K562 (cell line): Measurements from ENCODE around the gene BBLN. TPM values are rescaled to one million over a fixed set of nuclear protein-coding genes. Genes with fewer than 3 reads are reported as not detected.

ENCODE experiments used
- ARID2 ChIP-seq: fragments of 450-650 bp; IDR thresholded peaks from 2 replicates; pipeline ENCODE4 v1.6.1; 2017; ENCODE audit warnings: antibody characterized with exemption, mild to moderate bottlenecking
- ERF ChIP-seq: fragments of 450-650 bp; formaldehyde crosslinking; IDR thresholded peaks from 2 replicates; pipeline ENCODE4 v1.4.0; 2020; ENCODE audit warnings: mild to moderate bottlenecking, mixed read lengths
- TEAD4 ChIP-seq, 2 experiments: sonication (generic) in 1 of 2; formaldehyde crosslinking in 1 of 2; IDR thresholded peaks; 2 replicates each; pipeline versions ENCODE4 v1.6.1 to v1.8.0; 2012 to 2022; ENCODE audit warnings: borderline replicate concordance in 1 of 2, inconsistent platforms in 1 of 2, low read length in 1 of 2, mild to moderate bottlenecking in 1 of 2, missing genetic modification reagents in 1 of 2
- TOE1 ChIP-seq, 2 experiments: fragments of 450-650 bp in 1 of 2; sonication (generic) in 1 of 2; formaldehyde crosslinking in 1 of 2; IDR thresholded peaks; 2 replicates each; pipeline versions ENCODE4 v1.7.1 to v1.8.0; 2016 to 2022; ENCODE audit warnings: borderline replicate concordance in 2 of 2, mild to moderate bottlenecking in 2 of 2, antibody characterized with exemption in 1 of 2, inconsistent platforms in 1 of 2, low read depth in 1 of 2, missing genetic modification reagents in 1 of 2, moderate library complexity in 1 of 2
- ZNF444 ChIP-seq: fragments of 250-450 bp; sonication (Bioruptor Pico); IDR thresholded peaks from 2 replicates; pipeline ENCODE4 v1.4.0; 2020; ENCODE audit warnings: mild to moderate bottlenecking, moderate library complexity
- polyA plus RNA-seq, 8 experiments: library from polyadenylated mRNA; depleted of rRNA in 4 of 8; stranded (reverse) in 5 of 8; unstranded in 3 of 8; fragments of >200 nt; fragmentation: Nextera tagmentation in 2 of 8; fragmentation: Illumina TruSeq in 1 of 8; extraction: Ambion mirVana in 2 of 8; extraction: Trizol in 1 of 8; gene quantifications; 2 replicates each; pipeline versions ENCODE4 v1.2.1 to v1.2.3, GENCODE V29; 2011 to 2014; ENCODE audit warnings: inconsistent platforms in 1 of 8, missing spikeins in 1 of 8
- total RNA-seq, 7 experiments: library from RNA; depleted of rRNA in 6 of 7; stranded (reverse); fragments of >200 nt in 6 of 7; fragmentation: Illumina TruSeq in 2 of 7; extraction: Trizol in 2 of 7; gene quantifications; 2 replicates each; pipeline versions ENCODE4 v1.2.1 to v1.2.3, GENCODE V29; 2011 to 2021; ENCODE audit warnings: low replicate concordance in 1 of 7
- TF ChIP-seq, protein P1 (sequence below): fragments of 250-450 bp; sonication (Bioruptor Pico); IDR thresholded peaks from 2 replicates; pipeline ENCODE4 v1.4.0; 2020; ENCODE audit warnings: mild to moderate bottlenecking, moderate library complexity
- TF ChIP-seq, protein P2 (sequence below): IDR thresholded peaks from 2 replicates; pipeline ENCODE4 v1.6.1; 2014; ENCODE audit warnings: antibody characterized with exemption
- TF ChIP-seq, protein P3 (sequence below): fragments of 450-650 bp; IDR thresholded peaks from 2 replicates; pipeline ENCODE4 v1.6.1; 2016; ENCODE audit warnings: low read depth
- TF ChIP-seq, protein P4 (sequence below), 2 experiments: fragments of 200-800 bp in 1 of 2; sonication (Bioruptor generic) in 1 of 2; sonication (generic) in 1 of 2; formaldehyde crosslinking in 1 of 2; IDR thresholded peaks in 1 of 2; conservative IDR thresholded peaks in 1 of 2; 2 replicates each; pipeline versions ENCODE4 v1.5.0 to v1.6.1; 2016 to 2020; ENCODE audit warnings: missing compliant biosample characterization in 1 of 2, missing genetic modification characterization in 1 of 2, missing genetic modification reagents in 1 of 2

Gene BBLN
- total and polyA plus RNA-seq, 9 of the 15 experiments (the other 6 are each of a cell fraction or from before 2014, with no cell fraction given): 4.2 to 331 (median 87.1) TPM

DNA sequence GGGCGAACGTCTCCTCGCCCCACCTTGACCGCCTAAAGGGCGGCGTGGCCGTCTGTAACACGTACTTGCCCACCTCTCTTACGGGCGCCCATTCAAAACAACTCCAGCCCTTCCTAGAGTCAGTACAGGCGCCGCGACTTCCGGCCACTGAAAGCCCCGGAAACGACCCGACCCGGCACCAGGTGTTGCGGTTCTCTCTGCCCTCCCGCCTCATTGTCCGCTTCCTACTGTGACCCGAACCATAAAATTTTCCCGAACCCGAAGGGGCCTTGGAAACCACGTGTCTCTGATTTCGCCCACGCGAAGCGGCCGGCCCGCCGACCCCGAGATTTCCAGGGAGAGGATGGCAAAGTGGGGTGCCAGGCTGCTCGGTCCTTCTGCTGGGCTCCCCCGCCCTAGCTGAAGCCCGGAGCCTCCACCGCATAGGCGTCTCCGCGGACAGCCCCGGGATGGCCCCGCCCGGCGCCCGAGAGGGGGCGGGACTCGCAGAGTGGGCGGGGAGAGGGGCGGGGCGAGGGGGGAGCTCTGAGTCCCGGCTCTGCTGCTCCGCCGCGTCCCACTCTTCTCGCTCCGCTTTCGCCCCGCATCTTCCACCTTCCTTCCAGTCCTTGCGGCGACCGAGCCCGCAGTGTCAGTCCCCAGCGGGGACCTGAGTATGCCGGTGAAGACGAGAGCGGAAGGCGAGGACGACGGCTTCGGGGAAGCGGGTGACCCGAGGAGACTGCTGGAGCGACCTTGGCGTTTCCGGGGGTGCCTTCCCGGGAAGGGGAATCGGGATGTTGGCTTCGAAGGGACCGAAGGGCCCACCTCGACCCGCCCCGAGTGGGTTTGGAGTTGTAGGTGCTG is 31.9 kb upstream of the BBLN start (continued):
- TF ChIP-seq, protein P1, sequence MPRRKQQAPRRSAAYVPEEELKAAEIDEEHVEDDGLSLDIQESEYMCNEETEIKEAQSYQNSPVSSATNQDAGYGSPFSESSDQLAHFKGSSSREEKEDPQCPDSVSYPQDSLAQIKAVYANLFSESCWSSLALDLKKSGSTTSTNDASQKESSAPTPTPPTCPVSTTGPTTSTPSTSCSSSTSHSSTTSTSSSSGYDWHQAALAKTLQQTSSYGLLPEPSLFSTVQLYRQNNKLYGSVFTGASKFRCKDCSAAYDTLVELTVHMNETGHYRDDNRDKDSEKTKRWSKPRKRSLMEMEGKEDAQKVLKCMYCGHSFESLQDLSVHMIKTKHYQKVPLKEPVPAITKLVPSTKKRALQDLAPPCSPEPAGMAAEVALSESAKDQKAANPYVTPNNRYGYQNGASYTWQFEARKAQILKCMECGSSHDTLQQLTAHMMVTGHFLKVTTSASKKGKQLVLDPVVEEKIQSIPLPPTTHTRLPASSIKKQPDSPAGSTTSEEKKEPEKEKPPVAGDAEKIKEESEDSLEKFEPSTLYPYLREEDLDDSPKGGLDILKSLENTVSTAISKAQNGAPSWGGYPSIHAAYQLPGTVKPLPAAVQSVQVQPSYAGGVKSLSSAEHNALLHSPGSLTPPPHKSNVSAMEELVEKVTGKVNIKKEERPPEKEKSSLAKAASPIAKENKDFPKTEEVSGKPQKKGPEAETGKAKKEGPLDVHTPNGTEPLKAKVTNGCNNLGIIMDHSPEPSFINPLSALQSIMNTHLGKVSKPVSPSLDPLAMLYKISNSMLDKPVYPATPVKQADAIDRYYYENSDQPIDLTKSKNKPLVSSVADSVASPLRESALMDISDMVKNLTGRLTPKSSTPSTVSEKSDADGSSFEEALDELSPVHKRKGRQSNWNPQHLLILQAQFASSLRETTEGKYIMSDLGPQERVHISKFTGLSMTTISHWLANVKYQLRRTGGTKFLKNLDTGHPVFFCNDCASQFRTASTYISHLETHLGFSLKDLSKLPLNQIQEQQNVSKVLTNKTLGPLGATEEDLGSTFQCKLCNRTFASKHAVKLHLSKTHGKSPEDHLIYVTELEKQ (CRISPR knock-in tag): no peak
- TF ChIP-seq, protein P2, sequence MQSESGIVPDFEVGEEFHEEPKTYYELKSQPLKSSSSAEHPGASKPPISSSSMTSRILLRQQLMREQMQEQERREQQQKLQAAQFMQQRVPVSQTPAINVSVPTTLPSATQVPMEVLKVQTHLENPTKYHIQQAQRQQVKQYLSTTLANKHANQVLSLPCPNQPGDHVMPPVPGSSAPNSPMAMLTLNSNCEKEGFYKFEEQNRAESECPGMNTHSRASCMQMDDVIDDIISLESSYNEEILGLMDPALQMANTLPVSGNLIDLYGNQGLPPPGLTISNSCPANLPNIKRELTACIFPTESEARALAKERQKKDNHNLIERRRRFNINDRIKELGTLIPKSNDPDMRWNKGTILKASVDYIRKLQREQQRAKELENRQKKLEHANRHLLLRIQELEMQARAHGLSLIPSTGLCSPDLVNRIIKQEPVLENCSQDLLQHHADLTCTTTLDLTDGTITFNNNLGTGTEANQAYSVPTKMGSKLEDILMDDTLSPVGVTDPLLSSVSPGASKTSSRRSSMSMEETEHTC: peak; percentile 70
- TF ChIP-seq, protein P3, sequence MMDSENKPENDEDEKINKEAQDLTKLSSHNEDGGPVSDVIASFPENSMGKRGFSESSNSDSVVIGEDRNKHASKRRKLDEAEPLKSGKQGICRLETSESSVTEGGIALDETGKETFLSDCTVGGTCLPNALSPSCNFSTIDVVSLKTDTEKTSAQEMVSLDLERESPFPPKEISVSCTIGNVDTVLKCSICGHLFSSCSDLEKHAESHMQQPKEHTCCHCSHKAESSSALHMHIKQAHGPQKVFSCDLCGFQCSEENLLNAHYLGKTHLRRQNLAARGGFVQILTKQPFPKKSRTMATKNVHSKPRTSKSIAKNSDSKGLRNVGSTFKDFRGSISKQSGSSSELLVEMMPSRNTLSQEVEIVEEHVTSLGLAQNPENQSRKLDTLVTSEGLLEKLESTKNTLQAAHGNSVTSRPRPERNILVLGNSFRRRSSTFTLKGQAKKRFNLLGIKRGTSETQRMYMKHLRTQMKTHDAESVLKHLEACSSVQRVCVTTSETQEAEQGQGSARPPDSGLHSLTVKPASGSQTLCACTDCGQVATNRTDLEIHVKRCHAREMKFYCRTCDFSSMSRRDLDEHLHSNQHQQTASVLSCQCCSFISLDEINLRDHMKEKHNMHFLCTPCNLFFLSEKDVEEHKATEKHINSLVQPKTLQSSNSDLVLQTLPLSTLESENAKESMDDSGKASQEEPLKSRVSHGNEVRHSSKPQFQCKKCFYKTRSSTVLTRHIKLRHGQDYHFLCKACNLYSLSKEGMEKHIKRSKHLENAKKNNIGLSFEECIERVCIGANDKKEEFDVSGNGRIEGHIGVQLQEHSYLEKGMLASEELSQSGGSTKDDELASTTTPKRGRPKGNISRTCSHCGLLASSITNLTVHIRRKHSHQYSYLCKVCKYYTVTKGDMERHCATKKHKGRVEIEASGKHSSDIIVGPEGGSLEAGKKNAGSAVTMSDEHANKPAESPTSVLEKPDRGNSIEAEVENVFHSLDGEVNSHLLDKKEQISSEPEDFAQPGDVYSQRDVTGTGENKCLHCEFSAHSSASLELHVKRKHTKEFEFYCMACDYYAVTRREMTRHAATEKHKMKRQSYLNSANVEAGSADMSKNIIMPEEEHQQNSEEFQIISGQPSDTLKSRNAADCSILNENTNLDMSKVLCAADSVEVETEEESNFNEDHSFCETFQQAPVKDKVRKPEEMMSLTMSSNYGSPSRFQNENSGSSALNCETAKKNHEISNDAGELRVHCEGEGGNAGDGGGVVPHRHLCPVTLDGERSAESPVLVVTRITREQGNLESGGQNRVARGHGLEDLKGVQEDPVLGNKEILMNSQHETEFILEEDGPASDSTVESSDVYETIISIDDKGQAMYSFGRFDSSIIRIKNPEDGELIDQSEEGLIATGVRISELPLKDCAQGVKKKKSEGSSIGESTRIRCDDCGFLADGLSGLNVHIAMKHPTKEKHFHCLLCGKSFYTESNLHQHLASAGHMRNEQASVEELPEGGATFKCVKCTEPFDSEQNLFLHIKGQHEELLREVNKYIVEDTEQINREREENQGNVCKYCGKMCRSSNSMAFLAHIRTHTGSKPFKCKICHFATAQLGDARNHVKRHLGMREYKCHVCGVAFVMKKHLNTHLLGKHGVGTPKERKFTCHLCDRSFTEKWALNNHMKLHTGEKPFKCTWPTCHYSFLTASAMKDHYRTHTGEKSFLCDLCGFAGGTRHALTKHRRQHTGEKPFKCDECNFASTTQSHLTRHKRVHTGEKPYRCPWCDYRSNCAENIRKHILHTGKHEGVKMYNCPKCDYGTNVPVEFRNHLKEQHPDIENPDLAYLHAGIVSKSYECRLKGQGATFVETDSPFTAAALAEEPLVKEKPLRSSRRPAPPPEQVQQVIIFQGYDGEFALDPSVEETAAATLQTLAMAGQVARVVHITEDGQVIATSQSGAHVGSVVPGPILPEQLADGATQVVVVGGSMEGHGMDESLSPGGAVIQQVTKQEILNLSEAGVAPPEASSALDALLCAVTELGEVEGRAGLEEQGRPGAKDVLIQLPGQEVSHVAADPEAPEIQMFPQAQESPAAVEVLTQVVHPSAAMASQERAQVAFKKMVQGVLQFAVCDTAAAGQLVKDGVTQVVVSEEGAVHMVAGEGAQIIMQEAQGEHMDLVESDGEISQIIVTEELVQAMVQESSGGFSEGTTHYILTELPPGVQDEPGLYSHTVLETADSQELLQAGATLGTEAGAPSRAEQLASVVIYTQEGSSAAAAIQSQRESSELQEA: no peak
- TF ChIP-seq TOE1 (IDR thresholded peaks at IDR 0.05; ENCODE audit: borderline replicate concordance): peak; percentile 94
- TF ChIP-seq TOE1 (CRISPR knock-in tag; IDR thresholded peaks at IDR 0.05; ENCODE audit: borderline replicate concordance, low read depth): no peak
- no peak for TF ChIP-seq ERF (CRISPR knock-in tag)
- no peak; the same call in 1 of the 2 replicates for TF ChIP-seq TEAD4 (IDR thresholded peaks at IDR 0.05; ENCODE audit: low read length)
- no peak for TF ChIP-seq TEAD4 (CRISPR knock-in tag; IDR thresholded peaks at IDR 0.05; ENCODE audit: borderline replicate concordance)
- TF ChIP-seq ARID2: no peak
- TF ChIP-seq ZNF444 (CRISPR knock-in tag): no peak
- TF ChIP-seq, protein P4, sequence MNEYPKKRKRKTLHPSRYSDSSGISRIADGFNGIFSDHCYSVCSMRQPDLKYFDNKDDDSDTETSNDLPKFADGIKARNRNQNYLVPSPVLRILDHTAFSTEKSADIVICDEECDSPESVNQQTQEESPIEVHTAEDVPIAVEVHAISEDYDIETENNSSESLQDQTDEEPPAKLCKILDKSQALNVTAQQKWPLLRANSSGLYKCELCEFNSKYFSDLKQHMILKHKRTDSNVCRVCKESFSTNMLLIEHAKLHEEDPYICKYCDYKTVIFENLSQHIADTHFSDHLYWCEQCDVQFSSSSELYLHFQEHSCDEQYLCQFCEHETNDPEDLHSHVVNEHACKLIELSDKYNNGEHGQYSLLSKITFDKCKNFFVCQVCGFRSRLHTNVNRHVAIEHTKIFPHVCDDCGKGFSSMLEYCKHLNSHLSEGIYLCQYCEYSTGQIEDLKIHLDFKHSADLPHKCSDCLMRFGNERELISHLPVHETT (CRISPR knock-in tag; conservative IDR thresholded peaks at IDR 0.05 in 1 of 2, IDR thresholded peaks at IDR 0.05 in 1 of 2): peak in 1 of 2 experiments; percentile 64; a peak in 2 of 4 replicates
